ENCODE data around the gene PDE4D. TPM values are rescaled to one million over a fixed set of nuclear protein-coding genes. Genes with fewer than 3 reads are reported as not detected.

PDE4D gene
- total and polyA plus RNA-seq, 10 of the 15 experiments (the other 5 are each of a cell fraction or from before 2014, with no cell fraction given): 0.87 to 4.1 (median 2.2) TPM

- no peak for TF ChIP-seq PRDM15 (CRISPR knock-in tag; IDR thresholded peaks at IDR 0.05)
- TF ChIP-seq GABPA (IDR thresholded peaks at IDR 0.05; ENCODE audit: low read depth): no peak
- no peak for TF ChIP-seq SMAD1 (IDR thresholded peaks at IDR 0.05; ENCODE audit: low read depth, partially characterized antibody)
- TF ChIP-seq ZNF384 (IDR thresholded peaks at IDR 0.05; ENCODE audit: borderline replicate concordance, low read depth, low read length): no peak
- no peak for TF ChIP-seq RAD51 (IDR thresholded peaks at IDR 0.05)
- no peak for TF ChIP-seq PML (IDR thresholded peaks at IDR 0.05; ENCODE audit: low read length)
Observed at GRCh38 chr5:59287884-59288283, 605.6 kb downstream of the PDE4D start (continued).

DNA sequence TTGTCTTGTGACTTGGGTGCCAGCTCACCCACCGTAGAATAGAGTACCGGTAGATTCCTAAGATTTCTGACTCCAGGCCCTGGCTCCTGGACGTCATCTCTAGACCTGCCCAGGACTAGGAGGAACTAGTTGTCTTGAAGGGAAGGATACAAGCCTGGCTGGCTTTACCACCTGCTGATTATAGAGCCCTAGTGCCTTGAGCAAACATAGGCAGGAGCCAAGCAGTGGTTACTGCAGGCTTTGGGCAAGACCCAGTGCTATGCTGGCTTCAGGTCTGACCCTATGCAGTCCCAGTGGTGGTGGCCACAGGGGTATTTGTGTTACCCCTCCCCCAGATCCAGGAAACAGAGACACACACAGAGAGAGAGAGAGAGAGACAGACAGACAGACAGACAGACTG, 606.2 kb downstream of the PDE4D start:
- no peak overlapping the region for H3K4me2 ChIP-seq (ENCODE audit: control insufficient read depth, insufficient read depth)
- H3K9me3 ChIP-seq (replicated peaks; ENCODE audit: control insufficient read depth, insufficient read depth, low read length): no peaks in the 10 kb centered on the region
- no peaks in the 10 kb centered on the region for H3K36me3 ChIP-seq (ENCODE audit: control insufficient read depth in 2 of 2, insufficient read depth in 2 of 2, low read length in 1 of 2)
- H2AFZ ChIP-seq (ENCODE audit: control insufficient read depth, low read depth, low read length): no peak overlapping the region
- ChIA-PET CTCF (no interaction called here), POLR2A (no interaction called here), RAD21 (ENCODE audit: unreplicated experiment) (no interaction called here), SMC1A (ENCODE audit: uncharacterized antibody, unreplicated experiment) (no interaction called here)
- H3K27ac ChIP-seq (ENCODE audit: control insufficient read depth, insufficient read depth): no peak overlapping the region
- DNase-seq (ENCODE audit: low read depth, low spot score): no peak
- intact Hi-C loops (cut with micrococcal nuclease; ENCODE audit: unreplicated experiment): no loop called here
- no TSS peak for BruUV-seq (replicated peaks)
- no peak overlapping the region for H3K4me3 ChIP-seq
- no peak for FAIRE-seq
- no peaks in the 10 kb centered on the region for H3K27me3 ChIP-seq (replicated peaks in 1 of 2; ENCODE audit: control insufficient read depth in 2 of 2, insufficient read depth in 2 of 2, low read length in 1 of 2)
- WGBS (ENCODE audit: insufficient coverage, insufficient replicate concordance, low lambda C conversion rate, missing lambda C conversion rate): 63% methylated on average over 3 of the region's 3 CpGs
- no peaks in the 10 kb centered on the region for H3K79me2 ChIP-seq (ENCODE audit: control insufficient read depth, insufficient read depth, low read length)
- no peak for ATAC-seq
- H4K20me1 ChIP-seq (ENCODE audit: control insufficient read depth, insufficient read depth): no peaks in the 10 kb centered on the region
- H3K4me1 ChIP-seq (ENCODE audit: control insufficient read depth, insufficient read depth, low read length): no peaks in the 10 kb centered on the region
- in situ Hi-C loops (cut with MboI): no loop called here
- no peak overlapping the region for H3K9ac ChIP-seq (ENCODE audit: control insufficient read depth, insufficient read depth, low read length)
- TF ChIP-seq ASH2L (IDR thresholded peaks at IDR 0.05; ENCODE audit: borderline replicate concordance, low read depth): no peak
- no peak for TF ChIP-seq TCF12 (IDR thresholded peaks at IDR 0.05; ENCODE audit: low read depth, low read length)
- TF ChIP-seq NR2F1 (conservative IDR thresholded peaks at IDR 0.05): no peak
- TF ChIP-seq EED (IDR thresholded peaks at IDR 0.05; ENCODE audit: low read depth): no peak
- no peak for TF ChIP-seq IKZF1 (conservative IDR thresholded peaks at IDR 0.05)
- no peak for TF ChIP-seq RELA (IDR thresholded peaks at IDR 0.05; ENCODE audit: borderline replicate concordance, partially characterized antibody)
- no peak for TF ChIP-seq SUPT20H (IDR thresholded peaks at IDR 0.05; ENCODE audit: borderline replicate concordance, control insufficient read depth, low read depth, low read length)
- no peak for TF ChIP-seq JUND (IDR thresholded peaks at IDR 0.05; ENCODE audit: low read depth, low read length)
- TF ChIP-seq, protein P1, sequence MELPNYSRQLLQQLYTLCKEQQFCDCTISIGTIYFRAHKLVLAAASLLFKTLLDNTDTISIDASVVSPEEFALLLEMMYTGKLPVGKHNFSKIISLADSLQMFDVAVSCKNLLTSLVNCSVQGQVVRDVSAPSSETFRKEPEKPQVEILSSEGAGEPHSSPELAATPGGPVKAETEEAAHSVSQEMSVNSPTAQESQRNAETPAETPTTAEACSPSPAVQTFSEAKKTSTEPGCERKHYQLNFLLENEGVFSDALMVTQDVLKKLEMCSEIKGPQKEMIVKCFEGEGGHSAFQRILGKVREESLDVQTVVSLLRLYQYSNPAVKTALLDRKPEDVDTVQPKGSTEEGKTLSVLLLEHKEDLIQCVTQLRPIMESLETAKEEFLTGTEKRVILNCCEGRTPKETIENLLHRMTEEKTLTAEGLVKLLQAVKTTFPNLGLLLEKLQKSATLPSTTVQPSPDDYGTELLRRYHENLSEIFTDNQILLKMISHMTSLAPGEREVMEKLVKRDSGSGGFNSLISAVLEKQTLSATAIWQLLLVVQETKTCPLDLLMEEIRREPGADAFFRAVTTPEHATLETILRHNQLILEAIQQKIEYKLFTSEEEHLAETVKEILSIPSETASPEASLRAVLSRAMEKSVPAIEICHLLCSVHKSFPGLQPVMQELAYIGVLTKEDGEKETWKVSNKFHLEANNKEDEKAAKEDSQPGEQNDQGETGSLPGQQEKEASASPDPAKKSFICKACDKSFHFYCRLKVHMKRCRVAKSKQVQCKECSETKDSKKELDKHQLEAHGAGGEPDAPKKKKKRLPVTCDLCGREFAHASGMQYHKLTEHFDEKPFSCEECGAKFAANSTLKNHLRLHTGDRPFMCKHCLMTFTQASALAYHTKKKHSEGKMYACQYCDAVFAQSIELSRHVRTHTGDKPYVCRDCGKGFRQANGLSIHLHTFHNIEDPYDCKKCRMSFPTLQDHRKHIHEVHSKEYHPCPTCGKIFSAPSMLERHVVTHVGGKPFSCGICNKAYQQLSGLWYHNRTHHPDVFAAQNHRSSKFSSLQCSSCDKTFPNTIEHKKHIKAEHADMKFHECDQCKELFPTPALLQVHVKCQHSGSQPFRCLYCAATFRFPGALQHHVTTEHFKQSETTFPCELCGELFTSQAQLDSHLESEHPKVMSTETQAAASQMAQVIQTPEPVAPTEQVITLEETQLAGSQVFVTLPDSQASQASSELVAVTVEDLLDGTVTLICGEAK (IDR thresholded peaks at IDR 0.05; ENCODE audit: borderline replicate concordance): no peak
- TF ChIP-seq, protein P2, sequence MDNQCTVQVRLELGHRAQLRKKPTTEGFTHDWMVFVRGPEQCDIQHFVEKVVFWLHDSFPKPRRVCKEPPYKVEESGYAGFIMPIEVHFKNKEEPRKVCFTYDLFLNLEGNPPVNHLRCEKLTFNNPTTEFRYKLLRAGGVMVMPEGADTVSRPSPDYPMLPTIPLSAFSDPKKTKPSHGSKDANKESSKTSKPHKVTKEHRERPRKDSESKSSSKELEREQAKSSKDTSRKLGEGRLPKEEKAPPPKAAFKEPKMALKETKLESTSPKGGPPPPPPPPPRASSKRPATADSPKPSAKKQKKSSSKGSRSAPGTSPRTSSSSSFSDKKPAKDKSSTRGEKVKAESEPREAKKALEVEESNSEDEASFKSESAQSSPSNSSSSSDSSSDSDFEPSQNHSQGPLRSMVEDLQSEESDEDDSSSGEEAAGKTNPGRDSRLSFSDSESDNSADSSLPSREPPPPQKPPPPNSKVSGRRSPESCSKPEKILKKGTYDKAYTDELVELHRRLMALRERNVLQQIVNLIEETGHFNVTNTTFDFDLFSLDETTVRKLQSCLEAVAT (IDR thresholded peaks at IDR 0.05): no peak

Measured in GM12878 (cell line).